K562 treated with DMSO at 1 percent for 48 hours (cell line): ENCODE data around the gene ZNF28. TPM values are rescaled to one million over a fixed set of nuclear protein-coding genes. Genes with fewer than 3 reads are reported as not detected.

Experiments
- total RNA-seq: library from RNA; unstranded; fragments of 300-600 nt; gene quantifications from 2 replicates; pipeline ENCODE4 v1.2.3, GENCODE V29; 2022; ENCODE audit warnings: low replicate concordance; ENCODE audit errors: extremely low read depth

Gene ZNF28
- not detected in 2 replicates for total RNA-seq

GRCh38 chr19:52821204-52821960 lies at the start of gene ZNF28:
Gene ZNF28 (minus strand): TSS chr19:52821633. CDS start chr19:52817958, 3,675 bp downstream.

GRCh38 chr19:52857378-52858191 lies 36.2 kb upstream of the ZNF28 start, which contains the start of gene ZNF468:
Gene ZNF468 (minus strand): TSS chr19:52857619. CDS start chr19:52854272, 3,347 bp downstream.

GRCh38 chr19:52786464-52787354 lies 34.7 kb downstream of the ZNF28 start, which contains the start of gene ZNF600:
Gene ZNF600 (minus strand): TSS chr19:52786791. CDS start chr19:52778888, 7,903 bp downstream.

Other genes with a start within 250 kb of the ZNF28 start
- not detected in 2 replicates for gene ZNF83, start 183.3 kb downstream of the ZNF28 start, total RNA-seq
- gene ZNF611, start 86.6 kb downstream of the ZNF28 start, total RNA-seq = not detected in 2 replicates
- not detected in 2 replicates for gene ZNF600, start 34.8 kb downstream of the ZNF28 start, total RNA-seq
- gene ZNF468, start 36.0 kb upstream of the ZNF28 start, total RNA-seq = not detected in 2 replicates
- gene ZNF320, start 76.0 kb upstream of the ZNF28 start, total RNA-seq = not detected in 2 replicates
- gene ZNF888, start 101.8 kb upstream of the ZNF28 start, total RNA-seq = not detected in 2 replicates
- gene ZNF816, start 141.2 kb upstream of the ZNF28 start, total RNA-seq = not detected in 2 replicates
- not detected in 2 replicates for gene ERVV-1, start 192.3 kb upstream of the ZNF28 start, total RNA-seq
- not detected in 2 replicates for gene ERVV-2, start 223.1 kb upstream of the ZNF28 start, total RNA-seq